Left renal cortex interstitium (tissue), 4 donors: Measurements from ENCODE around the gene RNF157. TPM values are rescaled to one million over a fixed set of nuclear protein-coding genes. Genes with fewer than 3 reads are reported as not detected.

Experiments
- DNase-seq, 4 donors: peaks; one replicate each; pipeline ENCODE4 v3.0.0-alpha.2; 2013; ENCODE audit warnings: low read depth in 4 of 4, low spot score in 2 of 4, missing footprints in 1 of 4
- polyA plus RNA-seq, 4 donors: library from polyadenylated mRNA; unstranded; fragments of 120-200 nt; gene quantifications; one replicate each; pipeline ENCODE4 v1.2.1, GENCODE V29; 2013; ENCODE audit not compliant: insufficient read length in 4 of 4

Gene RNF157
- polyA plus RNA-seq, 4 donors = 22.0 to 39.1 (median 28.8) TPM

GRCh38 chr17:76131692-76132573 lies 108.4 kb downstream of the RNF157 start:
- DNase-seq = no peak

DNA sequence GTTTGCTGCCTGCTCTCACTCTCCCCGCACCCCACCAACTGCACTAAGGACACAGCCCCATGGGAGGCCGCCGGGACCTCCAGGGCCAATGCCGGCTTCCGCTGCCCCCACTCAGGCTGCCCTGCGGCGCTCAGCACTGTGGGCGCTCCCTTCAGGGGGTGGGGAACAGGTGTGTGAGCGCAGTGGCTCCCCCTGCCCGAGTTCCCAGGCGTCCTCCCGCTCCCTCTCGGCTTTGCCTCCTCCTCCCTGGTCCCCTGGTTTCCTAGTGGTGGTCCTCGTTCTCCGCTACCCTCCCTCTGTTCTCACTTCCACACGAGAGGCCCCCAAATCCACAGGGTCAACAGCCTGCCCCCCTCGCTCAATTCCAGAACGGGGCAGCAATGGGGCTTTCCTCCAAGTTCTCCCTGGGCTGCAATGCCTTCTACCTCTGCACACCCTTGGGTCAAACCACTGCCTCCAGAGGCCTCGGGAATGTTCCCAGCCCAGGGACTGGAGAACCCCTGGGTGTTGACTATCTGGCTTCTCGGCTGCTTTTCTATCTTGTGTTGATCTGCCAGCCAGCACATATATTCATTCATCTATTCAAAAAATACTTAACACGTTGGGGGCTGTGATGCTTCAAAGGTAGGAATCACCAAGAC lies 109.1 kb downstream of the RNF157 start:
- DNase-seq = no peak

- no peak for DNase-seq
These were observed 109.8 kb downstream of the RNF157 start for GRCh38 chr17:76130473-76130872.

DNA sequence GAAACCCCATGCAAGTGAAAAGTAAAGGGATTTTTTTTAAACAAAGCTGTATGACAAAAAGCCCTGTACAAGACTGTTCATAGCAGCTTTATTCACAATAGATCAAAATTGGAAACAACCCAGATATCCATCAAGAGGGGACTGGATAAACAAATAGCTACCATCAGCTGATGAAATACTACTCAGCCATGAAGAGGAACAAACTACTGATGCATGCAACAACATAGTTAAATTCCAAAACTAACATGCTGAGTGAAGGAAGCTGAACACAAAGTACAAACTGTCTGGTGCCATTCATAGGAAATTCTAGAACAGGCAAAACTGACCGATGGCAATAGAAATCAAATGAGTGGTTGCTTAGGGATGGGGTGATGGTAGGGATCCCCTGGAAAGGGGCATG lies 114.4 kb downstream of the RNF157 start:
- no peak for DNase-seq

GRCh38 chr17:76125391-76125675 lies 115.0 kb downstream of the RNF157 start:
- no peak for DNase-seq

- no peak for DNase-seq
These were observed 115.5 kb downstream of the RNF157 start for GRCh38 chr17:76124582-76125390.

GRCh38 chr17:76123749-76124581 lies 116.3 kb downstream of the RNF157 start:
- no peak for DNase-seq

- no peak for DNase-seq
These were observed 117.1 kb downstream of the RNF157 start for GRCh38 chr17:76123191-76123499.

DNA sequence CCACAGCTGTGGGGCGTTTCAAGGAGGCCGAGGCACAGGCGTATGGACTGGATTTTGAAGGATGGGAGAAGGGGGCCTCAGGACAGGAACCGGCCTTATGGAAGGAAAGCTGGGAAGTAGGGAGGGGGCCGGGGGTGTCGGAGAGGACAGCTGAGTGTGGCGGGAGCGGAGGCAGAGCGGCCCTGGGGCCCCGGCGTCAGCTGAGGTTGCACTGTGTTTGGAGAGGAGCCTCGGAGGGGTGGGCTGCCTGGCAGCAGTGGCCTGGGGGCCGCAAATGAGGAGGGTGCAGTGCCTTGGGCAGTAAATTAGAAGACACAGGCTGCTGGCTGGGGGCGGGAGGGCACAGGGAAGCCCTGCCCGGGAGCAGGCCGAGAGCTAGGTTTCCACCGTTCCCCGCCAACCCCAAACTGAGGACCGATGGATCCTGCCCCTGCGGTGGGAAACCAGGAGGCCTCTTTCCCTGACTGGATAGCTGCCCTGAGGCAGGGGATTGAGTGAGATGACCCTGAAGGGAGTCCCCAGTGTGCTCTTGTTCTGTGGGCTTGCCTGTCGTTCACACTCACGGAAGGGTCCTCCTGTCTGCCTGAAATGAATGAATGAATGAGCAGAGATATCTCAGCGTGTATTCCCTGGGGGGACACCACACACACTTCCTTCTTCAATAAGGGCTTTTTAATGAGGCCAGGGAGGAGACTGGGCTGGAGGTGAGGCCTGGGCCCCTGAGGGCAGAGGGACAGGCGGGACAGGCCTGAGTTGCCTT lies 117.7 kb downstream of the RNF157 start:
- DNase-seq = no peak

- DNase-seq = no peak
These were observed 118.3 kb downstream of the RNF157 start for GRCh38 chr17:76121932-76122430.

DNA sequence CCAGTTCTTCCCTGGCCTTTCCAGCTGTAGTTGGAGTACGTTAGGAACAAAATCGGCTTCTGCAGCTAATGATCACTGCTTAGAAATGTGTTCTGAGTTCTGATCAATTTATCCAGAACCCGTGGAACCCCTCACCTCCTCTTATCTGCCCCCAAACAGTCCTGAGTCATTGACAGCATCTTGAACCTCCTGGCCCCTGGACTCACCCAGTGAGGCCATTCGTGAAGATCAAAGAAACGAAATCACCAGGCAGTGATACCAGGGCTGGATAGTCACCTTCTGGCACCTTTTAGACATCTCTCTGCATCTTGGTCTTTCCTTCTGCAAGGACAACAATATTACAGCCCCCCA lies 119.7 kb downstream of the RNF157 start:
- no peak for DNase-seq

- DNase-seq = no peak
These were observed 120.6 kb downstream of the RNF157 start for GRCh38 chr17:76119409-76120371.

DNA sequence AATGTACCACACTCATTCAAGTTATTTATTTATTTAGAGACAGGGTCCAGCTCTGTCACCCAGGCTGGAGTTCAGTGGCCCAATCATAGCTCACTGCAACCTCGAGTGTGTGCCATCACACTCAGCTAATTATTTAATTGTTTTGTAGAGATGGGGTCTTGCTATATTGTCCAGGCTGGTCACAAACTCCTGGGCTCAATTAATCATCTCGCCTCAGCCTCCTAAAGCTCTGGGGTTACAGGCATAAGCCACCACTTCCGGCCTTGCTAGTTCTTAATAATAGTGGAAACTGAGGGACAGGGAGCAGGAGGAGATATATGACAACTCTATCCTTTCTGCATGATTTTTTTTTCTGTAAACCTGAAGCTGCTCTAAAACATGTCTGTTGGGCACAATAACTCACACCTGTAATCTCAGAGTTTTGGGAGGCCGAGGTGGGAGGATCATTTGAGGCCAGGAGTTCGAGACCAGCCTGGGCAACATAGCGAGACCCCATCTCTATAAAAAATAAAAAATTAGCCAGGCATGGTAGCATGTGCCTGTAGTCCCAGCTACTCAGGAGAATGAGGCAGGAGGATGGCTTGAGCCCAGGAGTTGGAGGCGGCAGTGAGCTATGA lies 125.0 kb downstream of the RNF157 start:
- no peak for DNase-seq

GRCh38 chr17:76111956-76112355 lies 128.3 kb downstream of the RNF157 start:
- DNase-seq = no peak

GRCh38 chr17:76107509-76107908 lies 132.8 kb downstream of the RNF157 start:
- no peak for DNase-seq

GRCh38 chr17:76106703-76107102 lies 133.6 kb downstream of the RNF157 start:
- DNase-seq = no peak

DNA sequence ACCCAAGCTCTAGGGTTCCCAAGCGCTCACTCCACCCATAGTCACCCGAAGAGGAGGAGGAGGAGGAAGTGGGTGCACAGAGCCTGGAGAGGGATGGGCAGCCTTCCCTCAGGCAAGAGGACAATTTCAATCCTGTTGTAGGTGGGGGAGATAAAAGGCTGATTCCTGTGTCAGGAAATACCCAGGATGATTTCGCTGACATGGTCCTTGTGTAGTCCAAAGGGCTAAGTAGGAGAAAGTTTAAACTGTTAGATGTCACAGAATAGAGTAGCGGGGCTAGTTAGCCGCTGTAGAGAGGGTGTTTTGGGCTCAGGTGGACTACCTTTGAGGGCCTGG lies 135.4 kb downstream of the RNF157 start:
- no peak for DNase-seq

DNA sequence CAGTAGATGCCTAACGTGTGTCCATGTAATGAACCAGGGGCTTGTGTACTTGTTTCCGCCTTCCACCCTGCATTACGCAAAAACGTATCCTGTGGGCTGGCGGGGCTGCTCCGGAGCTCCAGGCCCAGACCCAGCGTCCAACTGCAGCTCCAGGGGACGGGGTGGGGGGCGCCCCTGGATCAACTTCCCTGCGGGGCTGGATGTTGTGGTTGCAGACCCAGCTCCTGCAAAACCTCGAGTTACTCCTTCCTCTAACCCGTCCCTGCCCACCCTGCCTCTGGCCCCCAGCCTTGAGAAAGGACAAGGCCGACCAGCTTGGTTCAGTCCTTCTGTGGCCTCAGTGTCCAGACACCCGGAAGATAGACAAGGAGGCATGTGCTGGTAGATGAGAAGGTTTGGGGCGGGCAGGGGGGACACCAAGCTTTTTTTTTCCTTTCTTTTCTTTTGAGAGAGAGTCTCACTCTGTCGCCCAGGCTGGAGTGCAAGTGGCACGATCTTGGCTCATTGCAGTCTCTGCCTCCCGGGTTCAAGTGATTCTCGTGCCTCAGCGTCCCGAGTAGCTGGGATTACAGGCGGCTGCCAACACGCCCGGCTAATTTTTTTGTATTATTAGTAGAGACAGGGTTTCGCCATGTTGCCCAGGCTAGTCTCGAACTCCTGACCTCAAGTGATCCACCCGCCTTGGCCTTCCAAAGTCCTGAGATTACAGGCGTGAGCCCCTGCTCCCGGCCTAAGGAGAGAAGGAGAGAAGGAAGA lies 136.0 kb downstream of the RNF157 start:
- no peak for DNase-seq
